ENCODE data around the gene SELENOP. TPM values are rescaled to one million over a fixed set of nuclear protein-coding genes. Genes with fewer than 3 reads are reported as not detected.
A peak's percentile ranks its signal among the peaks of the same experiment; 100 is the strongest.

The SELENOP gene
- polyA plus RNA-seq, 2 donors, result 32.2 to 63.5 TPM

DNA sequence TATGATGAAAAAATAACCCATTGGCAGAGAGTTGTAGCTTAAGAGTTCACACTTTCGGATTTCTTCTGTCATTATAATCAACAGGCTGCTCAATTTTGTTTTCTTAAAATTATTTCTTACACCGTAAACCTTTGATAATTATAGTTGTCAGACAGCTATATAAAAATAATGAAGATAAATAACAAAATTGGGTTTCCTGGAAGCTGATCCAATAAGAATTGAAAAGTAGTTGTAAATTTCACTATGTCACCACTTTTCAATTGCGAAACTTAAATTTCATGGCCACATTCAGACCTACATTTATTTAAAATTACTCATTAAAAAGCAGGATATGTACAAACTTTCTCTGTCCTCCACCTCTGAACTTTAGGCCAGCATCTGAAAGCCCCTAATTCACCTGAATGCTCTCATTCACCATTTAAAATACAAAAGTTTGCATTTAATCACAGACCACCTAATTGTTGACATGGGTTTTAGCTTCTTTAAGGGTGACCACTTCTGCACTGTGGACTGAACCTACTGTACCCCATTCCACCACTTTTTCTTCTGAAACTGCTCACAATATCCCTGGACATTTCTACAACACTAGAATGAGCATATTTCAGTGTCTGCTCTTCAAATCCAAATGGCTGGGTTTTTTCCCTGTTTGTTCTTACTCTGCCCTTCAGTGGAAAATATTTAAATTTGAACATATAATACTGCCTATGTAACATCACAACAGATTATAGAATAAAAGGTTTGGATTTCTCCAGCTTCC is 680 bp downstream of the SELENOP start:
- no peaks in the 10 kb centered on the region for H3K4me1 ChIP-seq (ENCODE audit: control insufficient read depth in 2 of 2, insufficient read depth in 2 of 2, low read length in 1 of 2)
- H3K4me3 ChIP-seq (ENCODE audit: low read depth in 1 of 2, low read length in 2 of 2), result peak overlapping the region; percentile 59 to 66
- H3K27me3 ChIP-seq (ENCODE audit: control insufficient read depth in 1 of 2, insufficient read depth in 2 of 2, low read length in 2 of 2), result no peaks in the 10 kb centered on the region
- H3K9me3 ChIP-seq (ENCODE audit: control insufficient read depth in 2 of 2, insufficient read depth in 1 of 2, low read depth in 1 of 2, low read length in 1 of 2), result no peaks in the 10 kb centered on the region
- peak overlapping the region; percentile 72 to 76 for H3K27ac ChIP-seq (ENCODE audit: low read depth in 2 of 2, low read length in 1 of 2)
- no peaks in the 10 kb centered on the region for H3K36me3 ChIP-seq (ENCODE audit: control insufficient read depth in 2 of 2, insufficient read depth in 2 of 2, low read length in 1 of 2)
- 30 to 31% methylated on average over 3 of the region's 3 CpGs for WGBS, 2 donors

DNA sequence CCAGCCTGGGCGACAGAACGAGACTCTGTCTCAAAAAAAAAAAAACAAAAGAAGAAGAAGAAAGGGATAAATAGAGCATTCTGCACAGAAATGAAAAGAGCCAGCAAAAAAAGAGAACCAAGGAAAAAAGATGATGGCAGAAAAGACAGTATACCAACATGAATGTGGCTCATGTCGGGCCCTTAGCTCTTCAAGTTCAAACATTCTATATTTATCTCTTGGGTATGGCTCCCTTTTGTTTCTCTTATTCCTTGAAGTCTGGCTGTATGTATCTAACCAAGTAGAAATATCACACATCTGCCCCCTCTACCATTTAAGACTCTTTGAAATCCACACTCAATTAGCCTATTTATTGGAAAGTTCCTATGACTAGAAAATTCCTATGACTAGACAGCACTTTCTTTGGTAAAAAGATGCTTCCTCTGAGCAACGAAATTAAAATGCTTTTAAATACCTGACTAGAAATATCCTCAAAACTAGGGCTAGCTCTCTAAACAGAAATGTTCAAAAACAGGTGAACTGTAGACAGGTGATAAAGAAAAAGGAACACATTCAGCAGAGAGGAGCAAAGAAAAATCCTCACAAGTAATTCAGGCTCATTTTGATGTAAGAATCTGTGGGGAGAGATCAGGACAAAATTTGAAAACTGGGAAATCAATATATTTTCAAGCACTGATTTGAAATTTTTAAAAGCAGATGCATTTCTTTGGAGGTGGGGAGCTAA is 2.6 kb downstream of the SELENOP start:
- no peaks in the 10 kb centered on the region for H3K27me3 ChIP-seq (ENCODE audit: control insufficient read depth in 1 of 2, insufficient read depth in 2 of 2, low read length in 2 of 2)
- H3K4me1 ChIP-seq (ENCODE audit: control insufficient read depth in 2 of 2, insufficient read depth in 2 of 2, low read length in 1 of 2), result no peaks in the 10 kb centered on the region

DNA sequence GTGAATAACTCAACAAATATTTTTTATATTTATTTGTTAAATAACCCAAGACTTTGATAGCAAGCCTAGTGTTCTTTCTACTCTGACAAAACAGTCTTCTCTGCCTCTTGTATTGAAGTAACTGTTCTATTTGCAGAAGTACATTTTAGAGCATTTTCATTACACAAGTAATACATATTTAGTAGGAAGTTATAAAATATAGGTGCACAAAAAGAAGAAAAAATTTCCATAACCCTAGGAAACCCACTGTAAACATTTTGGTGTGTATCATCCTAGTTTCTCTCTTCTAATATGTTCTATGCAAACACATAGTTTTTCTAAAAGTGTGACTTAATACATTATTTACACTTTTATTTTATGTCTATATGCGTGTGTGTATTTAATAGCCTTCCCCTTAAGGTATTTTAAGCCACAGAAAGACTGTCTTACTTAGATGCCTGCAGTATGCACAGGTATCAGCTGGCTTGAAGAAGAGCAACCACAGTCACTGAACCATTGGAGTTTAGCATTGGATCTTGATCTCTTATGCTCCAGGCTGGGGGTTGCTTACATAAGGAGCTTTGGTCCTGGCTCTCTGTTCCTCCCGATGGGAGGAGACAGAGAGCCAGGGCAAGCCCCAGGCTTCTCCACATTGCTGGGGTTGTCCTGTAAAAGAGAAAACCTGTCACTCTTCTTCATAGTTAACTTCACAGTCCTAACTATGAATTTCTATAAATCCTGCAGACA is 3.8 kb downstream of the SELENOP start:
- H3K36me3 ChIP-seq (ENCODE audit: control insufficient read depth in 2 of 2, insufficient read depth in 2 of 2, low read length in 1 of 2), result no peaks in the 10 kb centered on the region
- H3K4me3 ChIP-seq (ENCODE audit: low read depth in 1 of 2, low read length in 2 of 2), result no peak overlapping the region
- 45 to 59% methylated on average over 2 of the region's 2 CpGs for WGBS, 2 donors
- no peaks in the 10 kb centered on the region for H3K4me1 ChIP-seq (ENCODE audit: control insufficient read depth in 2 of 2, insufficient read depth in 2 of 2, low read length in 1 of 2)
- H3K27ac ChIP-seq (ENCODE audit: low read depth in 2 of 2, low read length in 1 of 2), result no peak overlapping the region
- no peaks in the 10 kb centered on the region for H3K27me3 ChIP-seq (ENCODE audit: control insufficient read depth in 1 of 2, insufficient read depth in 2 of 2, low read length in 2 of 2)
- no peaks in the 10 kb centered on the region for H3K9me3 ChIP-seq (ENCODE audit: control insufficient read depth in 2 of 2, insufficient read depth in 1 of 2, low read depth in 1 of 2, low read length in 1 of 2)

More for the DNA sequence above, 2.6 kb downstream of the SELENOP start:
- WGBS, 2 donors, result 67 to 71% methylated on average over 4 of the region's 4 CpGs
- no peaks in the 10 kb centered on the region for H3K36me3 ChIP-seq (ENCODE audit: control insufficient read depth in 2 of 2, insufficient read depth in 2 of 2, low read length in 1 of 2)
- H3K9me3 ChIP-seq (ENCODE audit: control insufficient read depth in 2 of 2, insufficient read depth in 1 of 2, low read depth in 1 of 2, low read length in 1 of 2), result no peaks in the 10 kb centered on the region
- H3K4me3 ChIP-seq (ENCODE audit: low read depth in 1 of 2, low read length in 2 of 2), result peak overlapping the region in 1 of 2 donors; percentile 7
- H3K27ac ChIP-seq (ENCODE audit: low read depth in 2 of 2, low read length in 1 of 2), result no peak overlapping the region

DNA sequence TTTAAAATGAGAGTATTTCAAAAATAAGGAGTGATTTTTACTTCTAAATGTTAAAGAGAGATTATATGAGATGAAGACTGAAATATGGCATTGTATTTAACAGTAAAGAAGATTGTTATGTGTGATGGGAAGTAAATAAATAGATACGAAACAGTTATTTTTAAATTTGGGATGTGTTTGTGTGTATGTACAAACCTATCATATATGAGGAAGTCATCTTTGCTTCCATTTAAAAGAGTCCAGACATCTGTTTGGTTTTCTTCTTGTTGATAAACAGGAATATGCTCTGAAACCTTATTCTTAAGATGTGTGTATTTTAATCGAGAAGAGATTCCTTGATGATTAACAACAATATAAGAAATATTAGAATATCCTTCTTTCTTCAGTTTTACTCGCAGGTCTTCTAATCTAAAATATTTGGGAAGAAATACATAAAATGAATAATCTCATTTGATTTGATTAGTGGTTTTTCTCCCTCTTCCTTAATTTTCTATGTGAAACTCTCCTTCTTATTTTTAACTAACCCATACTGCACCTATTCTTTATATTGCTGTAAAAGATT is 4.9 kb downstream of the SELENOP start:
- Histone ChIP-seq H3K9me3 (ENCODE audit: control insufficient read depth in 2 of 2, insufficient read depth in 1 of 2, low read depth in 1 of 2, low read length in 1 of 2) (no peaks in the 10 kb centered on the region), H3K4me1 (ENCODE audit: control insufficient read depth in 2 of 2, insufficient read depth in 2 of 2, low read length in 1 of 2) (no peaks in the 10 kb centered on the region), H3K36me3 (ENCODE audit: control insufficient read depth in 2 of 2, insufficient read depth in 2 of 2, low read length in 1 of 2) (peaks cover 0 to 3% of the 10 kb centered on the region in 2 donors), H3K4me3 (ENCODE audit: low read depth in 1 of 2, low read length in 2 of 2) (no peak overlapping the region), H3K27ac (ENCODE audit: low read depth in 2 of 2, low read length in 1 of 2) (no peak overlapping the region), H3K27me3 (ENCODE audit: control insufficient read depth in 1 of 2, insufficient read depth in 2 of 2, low read length in 2 of 2) (no peaks in the 10 kb centered on the region)
- 89 to 93% methylated on average over 3 of the region's 3 CpGs for WGBS, 2 donors

DNA sequence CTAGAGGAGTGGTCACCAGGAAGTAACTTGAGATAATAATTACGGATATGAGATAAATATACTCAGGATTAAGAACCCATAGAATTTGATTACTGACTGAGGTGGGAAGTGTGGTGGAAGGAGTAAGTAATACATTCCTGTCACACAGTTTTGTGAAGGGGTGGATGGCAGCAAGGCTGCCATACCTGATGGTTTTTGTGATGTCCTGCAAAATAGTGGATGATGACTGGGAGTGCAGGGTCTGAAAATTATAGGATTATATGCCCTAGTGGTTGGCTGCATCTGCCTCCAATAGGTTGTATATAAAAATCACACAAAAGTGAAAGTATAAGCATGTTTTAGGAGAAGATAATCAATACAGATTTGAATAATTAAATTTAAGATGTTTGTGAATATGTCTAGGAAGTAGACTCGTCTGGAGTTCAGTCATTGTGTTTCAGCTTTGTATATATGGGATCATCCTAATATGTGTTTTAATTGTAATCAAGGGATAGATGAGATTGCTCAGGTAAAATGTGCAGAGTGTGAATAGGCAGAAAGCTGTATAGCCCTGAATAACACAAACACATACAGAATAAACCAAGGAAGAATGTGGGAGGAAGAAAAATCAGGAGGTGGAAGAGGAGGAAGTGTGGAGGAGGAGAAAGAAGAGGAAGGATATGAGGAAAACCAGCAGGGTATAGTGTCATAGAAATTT is 5.5 kb downstream of the SELENOP start:
- Histone ChIP-seq H3K27me3 (ENCODE audit: control insufficient read depth in 1 of 2, insufficient read depth in 2 of 2, low read length in 2 of 2) (no peaks in the 10 kb centered on the region), H3K27ac (ENCODE audit: low read depth in 2 of 2, low read length in 1 of 2) (no peak overlapping the region), H3K36me3 (ENCODE audit: control insufficient read depth in 2 of 2, insufficient read depth in 2 of 2, low read length in 1 of 2) (peaks cover 0 to 3% of the 10 kb centered on the region in 2 donors), H3K9me3 (ENCODE audit: control insufficient read depth in 2 of 2, insufficient read depth in 1 of 2, low read depth in 1 of 2, low read length in 1 of 2) (no peaks in the 10 kb centered on the region), H3K4me3 (ENCODE audit: low read depth in 1 of 2, low read length in 2 of 2) (no peak overlapping the region), H3K4me1 (ENCODE audit: control insufficient read depth in 2 of 2, insufficient read depth in 2 of 2, low read length in 1 of 2) (no peaks in the 10 kb centered on the region)
- WGBS, 2 donors, result 60 to 74% methylated on average over 2 of the region's 2 CpGs

DNA sequence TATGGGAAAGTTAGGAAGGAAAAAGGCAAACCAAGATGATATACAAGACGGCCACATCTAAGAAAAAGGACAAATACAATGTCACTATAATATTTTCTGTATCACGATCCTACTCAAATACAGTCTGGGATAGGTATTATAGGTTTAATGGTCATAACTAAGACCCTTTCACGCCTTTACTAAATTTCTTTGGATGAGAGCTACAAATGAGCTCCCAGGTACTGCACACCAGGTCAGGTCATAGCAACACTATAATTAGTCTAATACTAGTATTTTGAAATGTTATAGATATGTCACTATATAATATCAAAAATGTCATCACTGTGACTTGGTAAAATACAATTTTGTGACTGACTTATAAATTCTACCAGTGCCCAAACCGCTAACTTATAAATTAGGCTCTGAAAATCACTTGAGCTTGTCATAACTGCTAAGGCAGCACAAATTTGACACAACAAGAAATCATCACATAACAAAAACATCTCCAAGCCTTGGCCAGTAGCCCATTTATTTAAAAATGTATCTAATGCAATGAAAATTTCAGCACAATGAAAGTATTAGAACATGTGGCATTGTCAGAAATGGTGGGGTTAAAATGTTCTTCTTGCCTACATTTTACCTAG is 6.9 kb downstream of the SELENOP start:
- H3K36me3 ChIP-seq (ENCODE audit: control insufficient read depth in 2 of 2, insufficient read depth in 2 of 2, low read length in 1 of 2), result peaks cover 0 to 5% of the 10 kb centered on the region in 2 donors

DNA sequence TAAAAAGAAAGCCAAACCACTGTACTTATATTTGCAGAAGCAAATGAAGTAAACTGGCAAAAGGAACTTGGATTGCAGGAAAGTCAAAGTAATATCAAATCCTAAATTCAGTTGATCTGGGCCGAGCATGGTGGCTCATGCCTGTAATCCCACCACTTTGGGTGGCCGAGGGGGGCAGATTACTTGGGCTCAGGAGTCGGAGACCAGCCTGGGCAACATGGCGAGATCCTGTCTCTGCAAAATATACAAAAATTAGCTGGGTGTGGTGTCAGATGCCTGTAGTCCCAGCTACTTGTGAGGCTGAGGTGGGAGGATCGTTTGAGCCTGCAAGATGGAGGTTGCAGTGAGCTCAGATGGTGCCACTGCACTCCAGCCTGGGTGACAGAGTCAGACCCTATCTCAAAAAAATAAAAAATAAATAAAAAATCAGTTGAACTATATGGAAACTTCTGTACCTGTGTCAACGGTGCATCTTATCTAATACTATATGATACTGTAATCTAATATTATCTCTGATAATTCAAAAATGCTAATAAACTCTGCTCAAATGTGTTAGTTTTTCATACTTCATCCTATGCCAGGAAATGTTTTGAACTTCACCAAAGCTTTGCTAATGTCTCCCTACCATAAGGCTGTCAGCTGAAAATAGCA is 10.1 kb downstream of the SELENOP start:
- Histone ChIP-seq H3K4me3 (ENCODE audit: low read depth in 1 of 2, low read length in 2 of 2) (no peak overlapping the region), H3K36me3 (ENCODE audit: control insufficient read depth in 2 of 2, insufficient read depth in 2 of 2, low read length in 1 of 2) (peaks cover 0 to 5% of the 10 kb centered on the region in 2 donors), H3K9me3 (ENCODE audit: control insufficient read depth in 2 of 2, insufficient read depth in 1 of 2, low read depth in 1 of 2, low read length in 1 of 2) (no peaks in the 10 kb centered on the region), H3K4me1 (ENCODE audit: control insufficient read depth in 2 of 2, insufficient read depth in 2 of 2, low read length in 1 of 2) (no peaks in the 10 kb centered on the region), H3K27me3 (ENCODE audit: control insufficient read depth in 1 of 2, insufficient read depth in 2 of 2, low read length in 2 of 2) (no peaks in the 10 kb centered on the region), H3K27ac (ENCODE audit: low read depth in 2 of 2, low read length in 1 of 2) (no peak overlapping the region)
- WGBS, 2 donors, result 92 to 95% methylated on average over 6 of the region's 6 CpGs

More for the DNA sequence above, 6.9 kb downstream of the SELENOP start:
- Histone ChIP-seq H3K27me3 (ENCODE audit: control insufficient read depth in 1 of 2, insufficient read depth in 2 of 2, low read length in 2 of 2) (no peaks in the 10 kb centered on the region), H3K27ac (ENCODE audit: low read depth in 2 of 2, low read length in 1 of 2) (no peak overlapping the region), H3K4me3 (ENCODE audit: low read depth in 1 of 2, low read length in 2 of 2) (no peak overlapping the region), H3K4me1 (ENCODE audit: control insufficient read depth in 2 of 2, insufficient read depth in 2 of 2, low read length in 1 of 2) (no peaks in the 10 kb centered on the region), H3K9me3 (ENCODE audit: control insufficient read depth in 2 of 2, insufficient read depth in 1 of 2, low read depth in 1 of 2, low read length in 1 of 2) (no peaks in the 10 kb centered on the region)
- WGBS, 2 donors, result 95 to 98% methylated on average over 4 of the region's 4 CpGs

DNA sequence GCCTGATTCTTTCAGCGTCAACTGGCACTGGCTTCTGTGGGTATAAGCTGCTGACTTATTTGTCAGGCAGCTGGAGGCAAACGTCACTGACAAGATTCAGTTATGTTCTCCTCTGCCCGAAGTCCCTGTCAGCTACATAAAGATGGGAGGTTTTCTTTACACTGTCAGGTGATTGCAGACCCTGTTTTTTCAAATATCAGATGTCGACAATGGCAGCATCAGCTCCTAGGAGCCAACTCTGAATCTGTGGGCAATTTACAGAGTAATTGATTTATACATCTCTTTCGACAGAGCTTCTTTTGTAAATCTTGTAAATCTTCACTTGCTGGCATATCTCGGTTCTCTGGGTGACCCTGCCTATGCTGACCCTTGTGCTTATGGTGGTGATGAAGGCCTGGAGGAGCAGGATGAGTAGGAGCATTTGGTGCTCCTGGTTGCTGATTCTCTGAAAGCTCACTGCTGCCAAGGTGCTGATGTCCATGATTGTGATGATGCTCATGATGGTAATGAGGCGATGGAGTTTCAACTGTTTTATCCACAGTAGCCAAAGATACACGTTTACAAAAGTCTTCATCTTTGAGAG is 10.9 kb downstream of the SELENOP start:
- peaks cover 0 to 5% of the 10 kb centered on the region in 2 donors for H3K36me3 ChIP-seq (ENCODE audit: control insufficient read depth in 2 of 2, insufficient read depth in 2 of 2, low read length in 1 of 2)
- WGBS, 2 donors, result 80 to 82% methylated on average over 8 of the region's 8 CpGs

More for the DNA sequence above, 10.9 kb downstream of the SELENOP start:
- H3K4me1 ChIP-seq (ENCODE audit: control insufficient read depth in 2 of 2, insufficient read depth in 2 of 2, low read length in 1 of 2), result no peaks in the 10 kb centered on the region
- H3K27me3 ChIP-seq (ENCODE audit: control insufficient read depth in 1 of 2, insufficient read depth in 2 of 2, low read length in 2 of 2), result no peaks in the 10 kb centered on the region
- no peak overlapping the region for H3K4me3 ChIP-seq (ENCODE audit: low read depth in 1 of 2, low read length in 2 of 2)
- no peak overlapping the region for H3K27ac ChIP-seq (ENCODE audit: low read depth in 2 of 2, low read length in 1 of 2)
- H3K9me3 ChIP-seq (ENCODE audit: control insufficient read depth in 2 of 2, insufficient read depth in 1 of 2, low read depth in 1 of 2, low read length in 1 of 2), result no peaks in the 10 kb centered on the region

Measured in esophagus (tissue), 2 donors.